GM18861 (cell line): ENCODE results near the gene CA5A.
"Not testable (repeated sequence)": the region's sequence is repeated elsewhere in the genome, so short reads cannot be mapped to it uniquely, and the experiment has no call there.

ENCODE experiments used
- ATAC-seq: cut with Tn5 transposase; IDR thresholded peaks from one replicate; pipeline ENCODE4 v1.9.1; 2021; ENCODE audit not compliant: unreplicated experiment

CA5A gene

GRCh38 chr16:87896924-87897520 is 39.3 kb downstream of the CA5A start:
- not testable (repeated sequence) for ATAC-seq

DNA sequence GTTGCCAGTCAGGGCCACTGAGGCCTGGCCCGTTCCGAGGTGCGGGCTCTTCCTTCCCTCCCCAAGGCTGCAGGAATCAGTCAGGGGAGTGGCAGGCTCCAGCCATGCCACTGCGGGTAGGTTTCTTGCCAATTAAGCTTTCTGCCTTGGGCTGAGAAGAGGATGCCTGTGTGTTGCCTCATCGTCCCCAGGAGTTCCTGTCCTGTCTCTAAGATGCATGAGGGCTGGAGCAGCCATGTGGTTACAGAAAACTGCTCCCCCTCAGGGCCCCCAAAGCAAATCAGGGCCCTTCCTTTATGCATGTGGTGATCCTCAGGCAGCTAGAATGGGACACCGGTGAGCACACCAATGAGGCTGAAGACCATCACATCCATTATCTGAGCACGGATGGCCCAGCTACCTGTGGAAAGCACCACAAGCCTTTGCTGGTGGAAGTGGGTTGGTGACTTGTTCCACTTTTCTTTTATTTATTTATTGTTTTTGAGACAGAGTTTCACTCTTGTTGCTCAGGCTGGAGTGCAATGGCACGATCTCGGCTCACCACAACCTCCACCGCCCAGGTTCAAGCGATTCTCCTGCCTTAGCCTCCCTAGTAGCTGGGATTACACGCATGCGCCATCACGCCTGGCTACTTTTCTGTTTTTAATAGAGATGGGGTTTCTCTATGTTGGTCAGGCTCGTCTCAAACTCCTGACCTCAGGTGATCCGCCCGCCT is 40.0 kb downstream of the CA5A start:
- ATAC-seq: not testable (repeated sequence)

DNA sequence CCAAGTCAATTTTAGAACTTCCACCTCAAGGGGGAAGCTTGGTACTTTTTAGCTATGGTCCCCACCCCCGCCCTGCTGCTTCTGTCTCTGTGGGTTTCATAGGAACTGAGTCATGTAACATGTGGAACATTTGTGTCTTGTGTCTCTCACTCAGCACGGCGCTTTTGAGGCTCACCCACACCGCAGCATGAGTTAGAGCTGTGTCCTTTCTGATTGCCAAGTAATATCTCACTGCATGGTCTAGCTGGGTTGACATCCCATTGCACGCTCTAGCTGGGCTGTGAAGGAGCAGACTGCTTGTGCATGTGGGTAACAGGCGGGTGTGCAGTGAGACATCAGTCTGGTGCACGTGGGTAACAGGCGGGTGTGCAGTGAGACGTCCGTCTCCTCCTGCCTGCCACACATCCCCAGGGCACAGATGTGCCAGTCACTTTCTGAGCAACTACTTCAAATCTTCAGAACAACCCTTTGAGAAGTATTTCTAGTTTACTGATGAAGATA is 40.6 kb downstream of the CA5A start:
- ATAC-seq: no peak

GRCh38 chr16:87894005-87894404 is 42.3 kb downstream of the CA5A start:
- not testable (repeated sequence) for ATAC-seq

DNA sequence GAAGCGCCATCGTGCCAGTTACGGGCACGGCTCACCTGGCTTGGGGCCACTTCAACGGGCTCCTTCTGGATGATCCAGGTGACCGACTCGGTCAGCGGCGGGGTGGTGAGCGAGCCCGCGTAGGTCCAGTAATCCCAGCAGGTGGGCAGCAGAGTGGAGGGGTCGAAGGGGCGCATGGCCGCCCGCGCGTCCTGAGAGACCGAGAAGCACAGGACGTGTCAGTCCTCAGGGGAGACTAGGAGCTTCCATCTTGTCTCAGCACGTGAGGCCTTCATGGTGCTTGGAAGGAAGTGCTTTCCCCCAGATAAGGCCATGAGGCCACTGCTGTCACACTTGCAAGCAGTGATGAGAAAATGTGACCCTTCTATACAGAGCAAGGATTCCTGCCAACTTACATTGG is 44.6 kb downstream of the CA5A start:
- no peak for ATAC-seq

- ATAC-seq: not testable (repeated sequence)
Observed at GRCh38 chr16:87889762-87890161, 46.6 kb downstream of the CA5A start.

DNA sequence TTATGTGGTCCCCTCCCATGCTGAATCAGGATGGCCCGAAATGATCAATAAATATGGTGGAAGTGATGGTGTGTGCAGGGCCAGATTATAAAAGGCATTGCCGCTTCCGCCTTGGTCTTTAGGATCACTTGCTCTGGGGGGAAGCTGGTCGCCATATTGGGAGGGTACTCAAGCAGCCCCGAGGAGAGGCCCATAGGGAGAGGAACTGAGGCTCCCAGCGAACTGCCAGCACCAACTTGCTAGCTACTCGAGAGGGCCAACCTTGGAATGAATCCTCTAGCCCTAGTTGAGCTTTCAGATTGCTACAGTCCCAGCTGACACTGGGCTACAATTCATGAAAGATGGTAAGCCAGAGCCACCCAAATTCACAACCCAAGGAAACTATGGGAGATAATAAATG is 48.0 kb downstream of the CA5A start:
- ATAC-seq: not testable (repeated sequence)

DNA sequence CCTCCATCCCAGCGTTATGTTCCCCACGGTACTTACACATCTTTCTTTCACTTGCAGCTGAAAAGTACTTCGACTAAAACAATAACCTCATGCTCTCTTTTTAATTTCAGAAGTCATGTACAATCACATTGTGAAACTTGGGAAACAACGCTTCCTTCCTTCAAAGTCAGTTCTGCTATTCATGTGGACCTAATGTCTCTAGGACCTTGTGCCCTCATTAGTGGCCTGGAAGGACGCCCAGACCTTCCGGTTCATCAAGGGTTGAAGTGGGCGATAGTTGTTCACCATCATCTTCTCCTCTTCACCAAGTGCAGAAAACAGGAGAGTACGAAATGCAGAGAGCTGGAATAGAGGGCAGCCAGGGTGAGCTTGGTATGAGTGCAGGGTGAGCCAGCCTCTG is 48.4 kb downstream of the CA5A start:
- ATAC-seq: not testable (repeated sequence)

DNA sequence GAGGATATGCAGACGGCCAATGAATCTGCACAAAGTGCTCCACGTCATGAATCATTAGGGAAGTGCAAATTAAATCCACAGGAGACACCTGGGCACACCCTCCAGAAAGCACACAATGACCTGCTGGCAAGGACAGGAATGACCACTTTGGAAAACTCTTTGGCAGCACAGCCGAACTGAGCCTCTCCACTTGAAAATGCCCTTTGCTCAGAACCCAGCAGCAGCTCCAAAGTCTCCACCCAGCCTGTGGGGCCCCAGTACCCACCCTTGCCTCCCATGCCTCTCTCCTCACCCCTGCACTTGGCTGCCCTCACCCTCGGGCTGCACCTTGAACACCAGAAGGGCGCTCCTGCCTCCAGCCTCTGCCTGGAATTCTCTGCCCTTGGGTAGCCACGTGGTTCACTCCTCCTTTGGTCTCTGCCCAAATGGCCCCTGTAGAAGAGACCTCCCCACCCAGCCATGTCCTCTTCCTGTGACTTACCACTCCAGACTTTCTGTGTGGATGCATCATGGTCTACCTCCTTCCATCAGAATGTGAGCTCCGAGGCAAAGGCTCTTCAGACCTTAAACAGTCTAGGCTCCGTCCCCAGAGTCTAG is 50.9 kb downstream of the CA5A start:
- not testable (repeated sequence) for ATAC-seq

- no peak for ATAC-seq
Observed at GRCh38 chr16:87882436-87883019, 53.8 kb downstream of the CA5A start.

GRCh38 chr16:87881324-87882200 is 54.8 kb downstream of the CA5A start:
- ATAC-seq: no peak

GRCh38 chr16:87880117-87880696 is 56.1 kb downstream of the CA5A start:
- ATAC-seq: no peak

GRCh38 chr16:87879411-87880013 is 56.8 kb downstream of the CA5A start:
- not testable (repeated sequence) for ATAC-seq

GRCh38 chr16:87878704-87879103 is 57.6 kb downstream of the CA5A start:
- ATAC-seq: no peak

DNA sequence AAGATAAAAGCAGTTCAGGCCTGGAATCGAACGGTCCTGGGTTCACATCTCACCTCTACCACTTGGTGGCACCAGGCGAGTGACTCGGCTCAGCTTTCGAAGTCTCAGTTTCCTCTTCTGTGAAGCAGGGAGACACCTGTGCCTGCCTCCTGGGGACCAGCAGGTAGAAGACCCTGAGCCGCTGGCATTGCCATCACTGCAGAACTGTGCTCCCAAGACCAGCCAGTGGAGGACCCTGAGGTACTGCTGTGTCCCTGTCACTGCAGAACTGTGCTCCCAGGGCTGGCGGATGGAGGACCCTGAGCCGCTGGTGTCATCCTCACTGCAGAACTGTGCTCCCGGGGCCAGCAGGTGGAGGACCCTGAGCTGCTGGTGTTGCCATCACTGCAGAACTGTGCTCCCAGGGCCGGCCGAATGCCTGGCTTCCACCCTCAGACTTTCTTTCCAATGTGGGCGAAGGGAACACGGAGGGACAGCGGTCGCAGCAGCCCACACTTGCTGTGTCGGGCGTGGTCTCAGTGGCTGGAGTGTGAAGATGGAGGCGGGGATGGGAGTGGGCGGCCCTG is 58.3 kb downstream of the CA5A start:
- no peak for ATAC-seq

DNA sequence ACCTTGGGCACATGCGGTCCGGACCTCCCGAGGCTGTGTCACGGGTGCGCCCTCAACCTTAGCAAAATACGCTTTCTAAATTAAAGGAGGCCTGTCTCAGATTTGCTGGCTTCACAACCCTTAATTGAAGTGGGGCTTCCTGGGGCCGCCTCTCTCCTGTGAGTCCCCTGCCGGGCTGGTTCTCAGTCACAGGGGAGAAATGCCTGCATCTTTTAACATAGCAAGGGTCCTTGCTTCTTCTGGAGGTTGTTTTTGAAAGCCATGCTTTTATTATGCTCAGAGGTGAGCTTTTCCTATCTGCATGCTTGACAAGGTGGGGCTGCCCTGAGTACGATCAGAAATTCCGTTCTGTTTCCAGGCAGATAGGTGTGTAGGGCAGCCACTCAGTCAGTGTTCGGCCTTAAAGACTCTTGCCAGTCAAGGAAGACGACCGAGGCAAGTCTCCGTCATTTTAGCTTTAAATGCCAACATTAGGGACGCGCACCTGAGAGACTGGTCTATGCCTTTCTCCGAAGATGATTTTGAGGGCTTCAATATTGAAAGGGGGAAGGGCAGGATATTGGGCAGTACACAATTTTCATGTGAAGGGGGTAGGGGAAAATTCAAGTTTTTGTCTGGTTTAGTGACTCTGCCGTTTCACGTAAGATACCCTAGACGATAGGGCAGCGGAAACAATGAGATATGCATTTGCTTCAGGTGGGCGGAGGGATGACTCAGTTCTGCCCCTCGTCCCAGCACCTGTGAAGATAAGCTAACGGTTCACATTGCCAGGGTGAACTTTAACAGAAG is 61.5 kb downstream of the CA5A start:
- ATAC-seq: no peak

- ATAC-seq: not testable (repeated sequence)
Observed at GRCh38 chr16:87870418-87871291, 65.7 kb downstream of the CA5A start.

DNA sequence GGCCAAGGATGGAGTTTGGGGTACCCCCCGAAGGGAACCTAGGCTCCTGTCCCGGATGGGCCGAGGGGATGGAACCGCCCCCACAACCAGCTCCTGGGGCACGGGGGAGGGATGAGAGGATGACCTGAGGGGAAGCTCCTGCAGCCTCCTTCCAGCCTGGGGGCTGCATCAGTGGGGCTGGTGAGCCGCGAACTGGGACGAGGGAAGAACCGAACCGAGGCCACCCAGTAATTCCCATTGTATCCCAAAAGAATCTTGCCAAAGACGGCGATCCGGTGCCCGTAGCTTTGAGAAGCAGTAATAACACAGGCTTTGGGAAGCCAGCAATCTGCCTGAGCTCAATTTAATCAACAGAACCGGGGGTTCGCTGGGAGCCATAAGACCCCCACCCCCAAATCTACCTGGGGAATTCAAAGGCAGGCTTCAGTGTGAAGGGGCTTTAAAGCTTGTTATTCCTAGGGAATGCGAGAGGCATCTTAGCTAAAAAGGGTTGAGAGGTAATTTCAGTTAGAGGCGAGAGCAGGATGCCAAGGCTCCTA is 66.4 kb downstream of the CA5A start:
- not testable (repeated sequence) for ATAC-seq
